ENCODE measurements around the gene PKD2L1. TPM values are rescaled to one million over a fixed set of nuclear protein-coding genes. Genes with fewer than 3 reads are reported as not detected.

The PKD2L1 gene
- total and polyA plus RNA-seq, 2 of the 8 experiments (the other 6 are each of a cell fraction or from before 2014, with no cell fraction given), result 0.20 to 0.33 TPM

GRCh38 chr10:100374200-100374655, 44.2 kb upstream of the PKD2L1 start:
- H4K5ac ChIP-seq (ENCODE audit: insufficient read length, low read depth, low read length), result peak overlapping the region; percentile 97
- DNase-seq (ENCODE audit: low read depth in 1 of 2, low spot score in 2 of 2) (no peak), FAIRE-seq (peak; percentile 7)
- POLR2A ChIA-PET (ENCODE audit: partially characterized antibody), result interaction anchor here (0.6 to 4.6 kb wide), 30 partner anchors 9 to 525 kb away, joined by 3 to 85 read pairs (median 5); partner anchors contain the start of genes CWF19L1, PKD2L1 and SCD
- peak overlapping the region; percentile 98 for H4K91ac ChIP-seq (replicated peaks; ENCODE audit: insufficient read length, low read length)
- no peaks in the 10 kb centered on the region for H3K9me3 ChIP-seq (ENCODE audit: insufficient read depth in 2 of 2, low read depth in 1 of 2, low read length in 1 of 2)
- CTCF ChIA-PET (ENCODE audit: partially characterized antibody), result interaction anchor here (0.9 to 1.4 kb wide), 5 partner anchors 15 to 107 kb away, joined by 3 to 4 read pairs (median 3); no protein-coding TSS in a partner anchor
- peak overlapping the region; percentile 65 for H2BK12ac ChIP-seq (ENCODE audit: low read depth, low read length)
- peaks cover 10% of the 10 kb centered on the region for H3K23me2 ChIP-seq (ENCODE audit: low read depth, low read length)
- peak overlapping the region; percentile 55 to 71 (median 66) for H3K4me3 ChIP-seq (ENCODE audit: extremely low read depth in 1 of 4, insufficient read depth in 2 of 4, low read depth in 3 of 4, low read length in 4 of 4)
- peak overlapping the region; percentile 94 for H3K4ac ChIP-seq (replicated peaks; ENCODE audit: insufficient read length, low read depth, low read length)
- H3K27ac ChIP-seq (ENCODE audit: low read depth, low read length), result peak overlapping the region; percentile 90
- no peaks in the 10 kb centered on the region for H3K27me3 ChIP-seq (replicated peaks in 1 of 4; ENCODE audit: control insufficient read depth in 3 of 4, extremely low read depth in 1 of 4, insufficient read depth in 3 of 4, low read length in 3 of 4)
- peak overlapping the region in 3 of 4 experiments; percentile 80 to 91 (median 84); a peak in 6 of 7 replicates for H3K9ac ChIP-seq (replicated peaks in 1 of 4; ENCODE audit: extremely low read depth in 1 of 4, low read depth in 3 of 4, low read length in 3 of 4)
- peak overlapping the region; percentile 71 for H2BK120ac ChIP-seq (replicated peaks; ENCODE audit: low read depth, low read length)
- H3K14ac ChIP-seq (ENCODE audit: insufficient read length), result no peak overlapping the region
- H3K23ac ChIP-seq (ENCODE audit: insufficient read length), result no peak overlapping the region
- no peak overlapping the region for H2AFZ ChIP-seq (ENCODE audit: low read length)
- H2BK20ac ChIP-seq (ENCODE audit: low read length), result peak overlapping the region; percentile 9
- no peaks in the 10 kb centered on the region for H3K79me1 ChIP-seq (ENCODE audit: low read depth, low read length)
- no peaks in the 10 kb centered on the region for H3K36me3 ChIP-seq (ENCODE audit: control insufficient read depth in 2 of 4, insufficient read depth in 4 of 4, low read length in 3 of 4)
- peak overlapping the region; percentile 71 to 73 for H3K4me2 ChIP-seq (ENCODE audit: insufficient read depth in 1 of 2, low read depth in 2 of 2, low read length in 2 of 2)
- H3K18ac ChIP-seq (ENCODE audit: extremely low read depth, low read length), result peak overlapping the region; percentile 99
- peaks cover 0 to 3% of the 10 kb centered on the region in 2 experiments for H4K20me1 ChIP-seq (replicated peaks in 1 of 2; ENCODE audit: control insufficient read depth in 1 of 2, insufficient read depth in 2 of 2, low read length in 2 of 2)
- WGBS, 2 experiments (ENCODE audit: extremely low coverage in 1 of 2, insufficient coverage in 1 of 2, insufficient read length in 1 of 2, insufficient replicate concordance in 2 of 2, low coverage in 1 of 2, low lambda C conversion rate in 2 of 2, missing lambda C conversion rate in 1 of 2), result 10% methylated on average over 3 of the region's 3 CpGs; no CpG with 5 or more reads in 1 of the 2 experiments
- peak overlapping the region; percentile 97; the same call in 1 of the 2 replicates for H4K8ac ChIP-seq (ENCODE audit: extremely low read depth, insufficient read depth, low read length)
- H3K56ac ChIP-seq (replicated peaks; ENCODE audit: insufficient read length, low read depth, low read length), result peak overlapping the region; percentile 98
- H2AK5ac ChIP-seq (ENCODE audit: low read depth, low read length), result peak overlapping the region; percentile 19
- peaks cover 0 to 23% of the 10 kb centered on the region in 2 experiments; a peak in 2 of 4 replicates for H3K79me2 ChIP-seq (ENCODE audit: control insufficient read depth in 1 of 2, insufficient read depth in 2 of 2, low read length in 2 of 2)
- peak overlapping the region; percentile 13; the same call in 1 of the 2 replicates for H2BK15ac ChIP-seq (ENCODE audit: low read length)
- H2BK5ac ChIP-seq (ENCODE audit: low read depth, low read length), result peak overlapping the region; percentile 97
- peaks cover 8 to 25% (median 9%) of the 10 kb centered on the region in 4 experiments for H3K4me1 ChIP-seq (replicated peaks in 1 of 4; ENCODE audit: control insufficient read depth in 3 of 4, insufficient read depth in 4 of 4, low read length in 3 of 4)

Measured in H1 (cell line).